Calu3 (cell line): ENCODE data around the gene CEP295NL. TPM values are rescaled to one million over a fixed set of nuclear protein-coding genes. Genes with fewer than 3 reads are reported as not detected.

Experiments
- BruUV-seq: library from RNA; stranded (reverse); fragments of 400-500 nt; replicated peaks from 2 replicates; lab custom pipeline; 2021; lab: Mats Ljungman, UMichigan
- CTCF ChIA-PET: fragments of 300-600 bp; sonication (Branson Sonifier 250); formaldehyde crosslinking; loops from one replicate; lab custom pipeline; 2022; ENCODE audit warnings: antibody characterized with exemption; lab: Charles Lee
- DNase-seq: peaks from one replicate; pipeline ENCODE4 v3.0.0; 2022
- H3K27ac Mint-ChIP-seq: one replicate; pipeline ENCODE4 v1.8.0; 2022; ENCODE audit warnings: mixed read lengths; ENCODE audit not compliant: unreplicated experiment
- H3K27me3 Mint-ChIP-seq: one replicate; pipeline ENCODE4 v1.8.0; 2022; ENCODE audit warnings: mixed read lengths; ENCODE audit not compliant: unreplicated experiment
- H3K36me3 Mint-ChIP-seq: one replicate; pipeline ENCODE4 v1.8.0; 2022; ENCODE audit warnings: mild to moderate bottlenecking, moderate library complexity, mixed read lengths; ENCODE audit not compliant: insufficient read depth, unreplicated experiment
- H3K4me1 Mint-ChIP-seq: one replicate; pipeline ENCODE4 v1.8.0; 2022; ENCODE audit warnings: mild to moderate bottlenecking, low read depth, mixed read lengths; ENCODE audit not compliant: unreplicated experiment
- H3K4me3 Mint-ChIP-seq: one replicate; pipeline ENCODE4 v1.8.0; 2022; ENCODE audit warnings: mild to moderate bottlenecking, low read depth, moderate library complexity, mixed read lengths; ENCODE audit not compliant: unreplicated experiment
- H3K9me3 Mint-ChIP-seq: one replicate; pipeline ENCODE4 v1.8.0; 2022; ENCODE audit warnings: low read depth, mixed read lengths; ENCODE audit not compliant: unreplicated experiment
- intact Hi-C: fragments of 100-400 bp; cut with micrococcal nuclease; formaldehyde crosslinking; loops from one replicate; pipeline ENCODE4 v1.10.0; 2022; ENCODE audit not compliant: unreplicated experiment
- total RNA-seq: library from RNA; stranded (reverse); gene quantifications from 2 replicates; pipeline ENCODE4 v1.2.3, GENCODE V29; 2022
- TF ChIP-seq, protein P1 (sequence below): fragments of 200-600 bp; IDR thresholded peaks from one replicate; pipeline ENCODE4 v1.8.0; 2022; ENCODE audit warnings: antibody characterized with exemption; ENCODE audit not compliant: unreplicated experiment

CEP295NL gene
- total RNA-seq, 1 experiment from 2014 or later = 4.6 TPM

DNA sequence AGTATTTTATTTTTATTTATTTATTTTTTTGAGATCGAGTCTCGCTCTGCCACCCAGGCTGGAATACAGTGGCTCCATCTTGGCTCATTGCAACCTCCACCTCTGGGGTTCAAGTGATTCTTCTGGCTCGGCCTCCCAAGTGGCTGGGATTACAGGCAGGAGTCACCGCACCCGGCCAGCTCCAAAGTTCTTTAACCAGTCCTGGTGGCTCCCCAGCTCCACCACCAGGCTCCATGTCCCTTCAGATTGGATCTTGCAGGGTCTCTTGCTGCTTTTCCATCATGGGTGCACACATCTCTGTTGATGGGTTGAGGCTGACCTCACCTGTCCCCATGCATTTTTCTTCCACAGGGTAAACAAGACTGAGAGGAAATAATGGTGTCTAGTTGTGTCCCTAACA, 54.0 kb downstream of the CEP295NL start:
- BruUV-seq = no TSS peak
- intact Hi-C loops = no loop called here
- H3K4me3 Mint-ChIP-seq = no peak overlapping the region
- TF ChIP-seq, protein P1, sequence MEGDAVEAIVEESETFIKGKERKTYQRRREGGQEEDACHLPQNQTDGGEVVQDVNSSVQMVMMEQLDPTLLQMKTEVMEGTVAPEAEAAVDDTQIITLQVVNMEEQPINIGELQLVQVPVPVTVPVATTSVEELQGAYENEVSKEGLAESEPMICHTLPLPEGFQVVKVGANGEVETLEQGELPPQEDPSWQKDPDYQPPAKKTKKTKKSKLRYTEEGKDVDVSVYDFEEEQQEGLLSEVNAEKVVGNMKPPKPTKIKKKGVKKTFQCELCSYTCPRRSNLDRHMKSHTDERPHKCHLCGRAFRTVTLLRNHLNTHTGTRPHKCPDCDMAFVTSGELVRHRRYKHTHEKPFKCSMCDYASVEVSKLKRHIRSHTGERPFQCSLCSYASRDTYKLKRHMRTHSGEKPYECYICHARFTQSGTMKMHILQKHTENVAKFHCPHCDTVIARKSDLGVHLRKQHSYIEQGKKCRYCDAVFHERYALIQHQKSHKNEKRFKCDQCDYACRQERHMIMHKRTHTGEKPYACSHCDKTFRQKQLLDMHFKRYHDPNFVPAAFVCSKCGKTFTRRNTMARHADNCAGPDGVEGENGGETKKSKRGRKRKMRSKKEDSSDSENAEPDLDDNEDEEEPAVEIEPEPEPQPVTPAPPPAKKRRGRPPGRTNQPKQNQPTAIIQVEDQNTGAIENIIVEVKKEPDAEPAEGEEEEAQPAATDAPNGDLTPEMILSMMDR = no peak
- peaks cover 9% of the 10 kb centered on the region for H3K4me1 Mint-ChIP-seq
- no peaks in the 10 kb centered on the region for H3K27me3 Mint-ChIP-seq
- no peaks in the 10 kb centered on the region for H3K9me3 Mint-ChIP-seq
- no peak for DNase-seq
- H3K27ac Mint-ChIP-seq = no peak overlapping the region
- CTCF ChIA-PET = no interaction called here
- H3K36me3 Mint-ChIP-seq = peaks cover 33% of the 10 kb centered on the region

DNA sequence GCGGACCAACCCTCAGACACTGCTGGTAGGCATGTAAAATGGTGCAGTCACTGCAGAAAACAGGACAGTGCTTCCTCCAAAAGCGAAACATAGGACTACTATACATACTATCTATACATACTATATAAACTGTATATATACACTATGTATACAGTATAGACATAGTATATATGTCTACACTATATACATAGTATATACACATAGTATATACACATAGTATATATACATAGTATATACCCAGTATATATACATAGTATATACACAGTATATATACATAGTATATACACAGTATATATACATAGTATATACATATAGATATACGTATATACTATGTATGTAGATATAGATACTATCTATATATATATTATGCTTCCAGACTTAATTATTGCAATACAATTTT, 55.9 kb downstream of the CEP295NL start:
- H3K27me3 Mint-ChIP-seq = no peaks in the 10 kb centered on the region
- TF ChIP-seq, protein P1 = no peak
- intact Hi-C loops = no loop called here
- peaks cover 10% of the 10 kb centered on the region for H3K4me1 Mint-ChIP-seq
- no peaks in the 10 kb centered on the region for H3K9me3 Mint-ChIP-seq
- no peak overlapping the region for H3K4me3 Mint-ChIP-seq
- CTCF ChIA-PET = no interaction called here
- no TSS peak for BruUV-seq
- H3K27ac Mint-ChIP-seq = no peak overlapping the region
- H3K36me3 Mint-ChIP-seq = peaks cover 16% of the 10 kb centered on the region
- no peak for DNase-seq

- CTCF ChIA-PET = no interaction called here
- intact Hi-C loops = no loop called here
- no TSS peak for BruUV-seq
- DNase-seq = no peak
- H3K4me1 Mint-ChIP-seq = peaks cover 10% of the 10 kb centered on the region
- H3K36me3 Mint-ChIP-seq = peaks cover 40% of the 10 kb centered on the region
- no peaks in the 10 kb centered on the region for H3K9me3 Mint-ChIP-seq
- H3K27ac Mint-ChIP-seq = peak overlapping the region; percentile 22
- no peak overlapping the region for H3K4me3 Mint-ChIP-seq
- H3K27me3 Mint-ChIP-seq = no peaks in the 10 kb centered on the region
- TF ChIP-seq, protein P1 = no peak
Observed at GRCh38 chr17:78844301-78845005, 58.5 kb downstream of the CEP295NL start.

DNA sequence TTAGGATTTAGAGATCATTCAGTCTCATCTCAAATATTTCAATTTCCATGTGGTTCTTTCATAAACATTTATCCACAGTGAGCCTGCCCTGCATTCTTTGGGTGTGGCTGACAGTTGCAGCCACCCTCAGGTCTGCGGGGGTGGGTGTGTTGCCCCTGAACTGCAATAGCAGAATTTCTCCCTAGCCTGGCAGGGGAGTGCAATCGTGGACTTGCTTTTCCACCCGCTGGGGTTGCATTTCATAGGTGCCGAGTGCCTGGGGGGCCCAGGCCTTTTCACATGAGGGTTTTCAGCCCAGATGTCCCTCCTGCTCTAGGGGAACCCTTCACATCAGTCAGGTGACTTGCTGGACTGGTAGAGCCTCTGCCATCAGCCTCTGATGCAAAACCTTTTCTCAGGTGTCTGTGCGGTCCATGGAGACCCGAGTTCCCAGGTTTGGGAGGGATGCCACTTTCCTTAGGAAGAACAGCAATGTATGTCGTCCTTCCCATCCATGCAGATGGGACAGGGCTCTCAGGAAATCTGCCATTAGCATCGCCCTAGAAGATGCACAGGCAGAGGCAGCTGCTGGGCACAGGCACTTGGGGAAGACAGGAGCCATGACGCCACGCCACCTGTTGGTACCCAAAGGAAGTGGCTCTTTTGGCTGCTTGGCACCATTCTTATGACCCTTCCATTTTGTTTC, 60.0 kb downstream of the CEP295NL start:
- BruUV-seq = no TSS peak
- Mint-ChIP-seq H3K4me3 (no peak overlapping the region), H3K36me3 (peaks cover 47% of the 10 kb centered on the region), H3K9me3 (no peaks in the 10 kb centered on the region), H3K27ac (no peak overlapping the region), H3K4me1 (peaks cover 22% of the 10 kb centered on the region), H3K27me3 (no peaks in the 10 kb centered on the region)
- DNase-seq = peak; percentile 40
- CTCF ChIA-PET = interaction anchor here (0.6 kb wide), 1 partner anchor 184 kb away, joined by 5 read pairs; no protein-coding TSS in a partner anchor
- intact Hi-C loops = no loop called here
- TF ChIP-seq, protein P1 = peak; percentile 54
